Right atrium auricular region (tissue), 2 donors: ENCODE results near the gene TRIM4. TPM values are rescaled to one million over a fixed set of nuclear protein-coding genes. Genes with fewer than 3 reads are reported as not detected.

Experiments
- DNase-seq: peaks from one replicate; pipeline ENCODE4 v3.0.0-alpha.2; 2019; ENCODE audit warnings: low spot score
- H3K27ac ChIP-seq, 2 donors: fragments of 200-600 bp; sonication (generic); 1 replicate in 1 of 2; 2 replicates in 1 of 2; pipeline ENCODE4 v1.5.1; 2016 to 2019
- H3K27me3 ChIP-seq, 2 donors: fragments of 200-600 bp; sonication (generic); one replicate each; pipeline versions ENCODE4 v1.5.1 to v1.6.0; 2017 to 2019
- H3K36me3 ChIP-seq: fragments of 200-600 bp; sonication (generic); one replicate; pipeline ENCODE4 v1.5.1; 2016
- H3K4me1 ChIP-seq, 2 donors: fragments of 200-600 bp; sonication (generic); one replicate each; pipeline versions ENCODE4 v1.5.1 to v1.6.0; 2017 to 2019
- H3K4me3 ChIP-seq, 2 donors: fragments of 200-600 bp; sonication (generic); 1 replicate in 1 of 2; 2 replicates in 1 of 2; pipeline ENCODE4 v1.5.1; 2017 to 2019; ENCODE audit warnings: mild to moderate bottlenecking in 1 of 2, moderate library complexity in 1 of 2
- H3K9me3 ChIP-seq, 2 donors: fragments of 200-600 bp; sonication (generic); one replicate each; pipeline ENCODE4 v1.5.1; 2019
- total RNA-seq, 2 donors: library from RNA; depleted of rRNA; stranded (reverse); fragments of >200 nt; gene quantifications; one replicate each; pipeline ENCODE4 v1.1.0, GENCODE V29; 2016
- TF ChIP-seq, protein P1 (sequence below), 2 donors: fragments of 200-600 bp; sonication (generic); IDR thresholded peaks; one replicate each; pipeline ENCODE4 v1.5.1; 2019; ENCODE audit warnings: antibody characterized with exemption in 2 of 2

TRIM4 gene
- total RNA-seq, 2 donors from 2014 or later, result 8.8 to 13.3 TPM

DNA sequence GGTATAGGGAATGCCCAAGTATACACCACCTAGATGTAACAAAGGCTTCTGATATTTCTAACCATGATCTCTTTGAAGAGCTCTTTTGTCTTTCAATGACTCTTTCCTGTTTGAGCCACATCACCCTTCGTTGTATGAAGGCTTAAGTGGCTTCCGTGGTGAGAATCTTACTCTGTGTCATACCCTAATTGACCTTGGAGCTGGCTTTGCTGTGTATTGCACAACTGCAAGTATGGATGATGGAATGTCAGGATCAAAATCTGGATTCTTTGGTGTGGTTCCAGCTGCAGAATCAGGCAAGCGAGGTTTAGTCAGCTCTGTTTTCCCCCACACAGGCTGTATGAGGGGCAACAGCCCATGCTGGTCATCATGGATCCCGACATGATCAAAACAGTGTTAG lies 75.5 kb downstream of the TRIM4 start:
- no peaks in the 10 kb centered on the region for H3K4me1 ChIP-seq
- H3K9me3 ChIP-seq, result no peaks in the 10 kb centered on the region
- TF ChIP-seq, protein P1, sequence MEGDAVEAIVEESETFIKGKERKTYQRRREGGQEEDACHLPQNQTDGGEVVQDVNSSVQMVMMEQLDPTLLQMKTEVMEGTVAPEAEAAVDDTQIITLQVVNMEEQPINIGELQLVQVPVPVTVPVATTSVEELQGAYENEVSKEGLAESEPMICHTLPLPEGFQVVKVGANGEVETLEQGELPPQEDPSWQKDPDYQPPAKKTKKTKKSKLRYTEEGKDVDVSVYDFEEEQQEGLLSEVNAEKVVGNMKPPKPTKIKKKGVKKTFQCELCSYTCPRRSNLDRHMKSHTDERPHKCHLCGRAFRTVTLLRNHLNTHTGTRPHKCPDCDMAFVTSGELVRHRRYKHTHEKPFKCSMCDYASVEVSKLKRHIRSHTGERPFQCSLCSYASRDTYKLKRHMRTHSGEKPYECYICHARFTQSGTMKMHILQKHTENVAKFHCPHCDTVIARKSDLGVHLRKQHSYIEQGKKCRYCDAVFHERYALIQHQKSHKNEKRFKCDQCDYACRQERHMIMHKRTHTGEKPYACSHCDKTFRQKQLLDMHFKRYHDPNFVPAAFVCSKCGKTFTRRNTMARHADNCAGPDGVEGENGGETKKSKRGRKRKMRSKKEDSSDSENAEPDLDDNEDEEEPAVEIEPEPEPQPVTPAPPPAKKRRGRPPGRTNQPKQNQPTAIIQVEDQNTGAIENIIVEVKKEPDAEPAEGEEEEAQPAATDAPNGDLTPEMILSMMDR (IDR thresholded peaks at IDR 0.05), result no peak
- DNase-seq, result no peak
- no peak overlapping the region for H3K27ac ChIP-seq
- H3K27me3 ChIP-seq, result no peaks in the 10 kb centered on the region
- H3K36me3 ChIP-seq, result no peaks in the 10 kb centered on the region
- no peak overlapping the region for H3K4me3 ChIP-seq

- no peak for DNase-seq
- H3K4me3 ChIP-seq, result no peak overlapping the region
- TF ChIP-seq, protein P1 (IDR thresholded peaks at IDR 0.05), result no peak
- H3K27ac ChIP-seq, result no peak overlapping the region
- H3K9me3 ChIP-seq, result no peaks in the 10 kb centered on the region
- no peaks in the 10 kb centered on the region for H3K36me3 ChIP-seq
- H3K4me1 ChIP-seq, result no peaks in the 10 kb centered on the region
- no peaks in the 10 kb centered on the region for H3K27me3 ChIP-seq
Observed at GRCh38 chr7:99842926-99843325, 76.4 kb downstream of the TRIM4 start.

Other genes starting within 250 kb of the TRIM4 start
- 1 to 10 TPM in 1 of 2 donors, under 1 TPM in 1; 0.59 to 1.2 TPM for gene CYP3A5, start 239.5 kb downstream of the TRIM4 start, total RNA-seq
- 1 to 10 TPM in 1 of 2 donors, under 1 TPM in 1; 0.82 to 2.0 TPM for gene CYP3A7, start 184.3 kb downstream of the TRIM4 start, total RNA-seq
- gene CYP3A4, start 135.3 kb downstream of the TRIM4 start, total RNA-seq, result under 1 TPM in 1 of 2 donors, not detected in 1; 0.43 TPM
- gene CYP3A43, start 91.5 kb downstream of the TRIM4 start, total RNA-seq, result under 1 TPM in 1 of 2 donors, not detected in 1; 0.28 TPM
- under 1 TPM in 1 of 2 donors, not detected in 1; 0.43 TPM for gene OR2AE1, start 42.5 kb downstream of the TRIM4 start, total RNA-seq
- not detected for gene GJC3, start 10.1 kb upstream of the TRIM4 start, total RNA-seq
- gene AZGP1, start 56.5 kb upstream of the TRIM4 start, total RNA-seq, result 10 to 100 TPM; 11.3 to 46.5 TPM
- gene ZKSCAN1, start 96.1 kb upstream of the TRIM4 start, total RNA-seq, result 10 to 100 TPM; 19.8 to 20.0 TPM
- gene ZSCAN21, start 130.2 kb upstream of the TRIM4 start, total RNA-seq, result 1 to 10 TPM; 6.7 to 7.1 TPM
- 10 to 100 TPM; 11.8 to 16.1 TPM for gene ZNF3, start 162.2 kb upstream of the TRIM4 start, total RNA-seq
- 10 to 100 TPM; 46.7 to 64.2 TPM for gene COPS6, start 169.4 kb upstream of the TRIM4 start, total RNA-seq
- 10 to 100 TPM in 1 of 2 donors, 1 to 10 TPM in 1; 8.3 to 13.0 TPM for gene MCM7, start 181.9 kb upstream of the TRIM4 start, total RNA-seq
- gene AP4M1, start 182.1 kb upstream of the TRIM4 start, total RNA-seq, result 10 to 100 TPM; 12.2 to 12.4 TPM
- gene TAF6, start 199.8 kb upstream of the TRIM4 start, total RNA-seq, result 10 to 100 TPM; 41.7 to 49.1 TPM
- 1 to 10 TPM; 6.1 to 6.2 TPM for gene CNPY4, start 200.1 kb upstream of the TRIM4 start, total RNA-seq
- 1 to 10 TPM; 3.3 to 6.1 TPM for gene MBLAC1, start 207.4 kb upstream of the TRIM4 start, total RNA-seq
- 100 to 1,000 TPM; 153 to 168 TPM for gene LAMTOR4, start 229.4 kb upstream of the TRIM4 start, total RNA-seq
- gene TRAPPC14, start 239.2 kb upstream of the TRIM4 start, total RNA-seq, result 1 to 10 TPM; 5.1 to 8.3 TPM
- 1 to 10 TPM; 1.3 to 2.4 TPM for gene GAL3ST4, start 249.1 kb upstream of the TRIM4 start, total RNA-seq